Coronary artery (tissue), 2 donors: ENCODE results near the gene CHCHD10.

Experiments used
- DNase-seq: peaks from one replicate; pipeline ENCODE4 v3.0.0-alpha.2; 2017; ENCODE audit warnings: low spot score
- H3K27ac ChIP-seq, 2 donors: fragments of 200-600 bp; sonication (generic); one replicate each; pipeline ENCODE4 v1.5.1; 2016 to 2019
- H3K4me3 ChIP-seq: fragments of 200-600 bp; sonication (generic); 2 replicates; pipeline ENCODE4 v1.5.1; 2016; ENCODE audit warnings: mild to moderate bottlenecking, moderate library complexity
- CTCF ChIP-seq: fragments of 200-600 bp; sonication (generic); IDR thresholded peaks from one replicate; pipeline ENCODE4 v1.5.1; 2019; ENCODE audit warnings: antibody characterized with exemption

The CHCHD10 gene

GRCh38 chr22:23772315-23772648, 4.5 kb upstream of the CHCHD10 start:
- TF ChIP-seq CTCF: no peak
- no peak for DNase-seq
- Histone ChIP-seq H3K4me3 (peak overlapping the region; percentile 65), H3K27ac (peak overlapping the region in 1 of 2 donors; percentile 5)

GRCh38 chr22:23769321-23769965, 1.7 kb upstream of the CHCHD10 start:
- no peak overlapping the region for H3K27ac ChIP-seq
- no peak for TF ChIP-seq CTCF
- DNase-seq: no peak
- no peak overlapping the region for H3K4me3 ChIP-seq

DNA sequence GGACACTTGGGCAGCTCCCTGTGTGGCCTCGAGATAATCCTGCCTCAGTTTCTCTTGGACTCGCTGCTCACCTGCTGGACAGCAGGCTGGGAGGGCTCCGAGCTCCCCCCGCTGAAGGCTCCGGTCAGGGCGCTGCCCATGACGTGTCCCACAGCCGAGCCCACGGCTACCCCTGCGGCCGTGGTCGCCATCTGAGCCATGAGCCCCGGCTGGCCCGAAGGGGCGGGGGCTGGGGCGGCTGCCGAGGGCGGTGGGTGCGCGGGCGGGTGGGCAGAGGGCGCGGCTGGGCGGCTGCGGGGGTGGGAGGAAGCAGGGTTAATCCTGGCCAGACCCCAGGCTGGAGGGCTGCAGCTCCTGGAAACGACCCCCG, 484 bp downstream of the CHCHD10 start:
- peak overlapping the region; percentile 74 to 83 for H3K27ac ChIP-seq
- no peak for TF ChIP-seq CTCF
- peak overlapping the region; percentile 78 for H3K4me3 ChIP-seq
- no peak for DNase-seq

DNA sequence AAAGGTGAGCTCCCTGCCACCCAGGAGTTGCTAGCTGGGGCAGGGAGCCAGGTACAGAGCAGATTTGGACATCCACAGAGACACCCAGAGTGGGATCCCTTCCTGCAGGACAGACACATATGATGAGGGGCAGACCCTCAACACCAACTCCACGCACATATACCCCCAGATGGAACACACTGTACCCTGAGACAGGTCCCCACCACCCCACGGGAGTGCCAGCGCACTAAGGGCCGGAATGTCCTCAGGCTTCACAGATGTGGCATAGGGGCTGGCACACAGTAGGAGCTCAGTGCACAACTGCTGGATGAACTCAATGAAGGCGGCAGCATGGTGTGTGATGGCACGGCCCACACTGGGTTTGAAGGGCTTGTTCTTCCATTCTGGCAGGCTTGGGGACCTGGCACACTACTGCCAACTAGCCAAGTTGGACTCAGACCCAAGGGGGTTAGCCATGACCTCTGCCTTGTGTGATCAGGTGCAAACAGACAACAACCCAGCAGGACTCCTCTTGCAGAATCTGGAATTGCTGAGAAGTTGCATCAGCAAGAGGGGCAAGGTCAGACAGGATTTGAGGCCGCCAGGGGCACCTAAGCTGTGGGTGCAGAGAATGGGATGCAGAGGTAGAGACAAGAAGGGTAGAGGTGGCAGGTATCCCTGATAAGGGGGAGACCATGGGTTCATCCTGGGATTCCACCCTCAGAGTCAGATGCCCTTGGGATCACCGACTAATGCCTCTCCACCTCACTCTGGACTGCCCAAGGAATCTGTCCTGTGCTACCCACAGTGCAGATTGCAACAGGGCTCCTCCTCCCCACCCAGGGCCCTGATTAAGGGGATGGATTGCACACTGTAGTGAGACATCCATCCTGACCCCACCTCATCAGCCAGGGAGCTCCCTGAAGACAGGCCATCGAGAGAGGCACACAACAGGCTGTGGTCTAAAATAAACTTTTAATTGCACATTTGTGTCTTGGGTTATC, 2.6 kb downstream of the CHCHD10 start:
- no peak for TF ChIP-seq CTCF
- DNase-seq: no peak
- Histone ChIP-seq H3K4me3 (no peak overlapping the region), H3K27ac (no peak overlapping the region)

- peak overlapping the region; percentile 4 for H3K4me3 ChIP-seq
- DNase-seq: no peak
- TF ChIP-seq CTCF: no peak
- no peak overlapping the region for H3K27ac ChIP-seq
These were observed 3.8 kb downstream of the CHCHD10 start for GRCh38 chr22:23763954-23764353.

GRCh38 chr22:23763579-23763945, 4.2 kb downstream of the CHCHD10 start:
- Histone ChIP-seq H3K27ac (no peak overlapping the region), H3K4me3 (peak overlapping the region; percentile 4)
- peak; percentile 71 for DNase-seq
- no peak for TF ChIP-seq CTCF
